Ureter (tissue), 1 donor: ENCODE data around the gene TNKS2. TPM values are rescaled to one million over a fixed set of nuclear protein-coding genes. Genes with fewer than 3 reads are reported as not detected.

Experiments used
- DNase-seq: peaks from one replicate; pipeline ENCODE4 v3.0.0-alpha.2; 2020; ENCODE audit warnings: low spot score
- total RNA-seq: library from RNA; stranded (reverse); gene quantifications from one replicate; pipeline ENCODE4 v1.2.4, GENCODE V29; 2023
- donor health status: DM: yes; HTN: yes; CAD: no.

TNKS2 gene
- total RNA-seq, 1 donor from 2014 or later, result 41.0 TPM

GRCh38 chr10:91908337-91909116 is 110.3 kb downstream of the TNKS2 start:
- DNase-seq, result peak; percentile 76

GRCh38 chr10:91909117-91909677 is 111.0 kb downstream of the TNKS2 start, which contains the start of gene FGFBP3:
TSS of gene FGFBP3 (minus strand) at chr10:91909486. CDS start at chr10:91908969, 517 bp downstream.
- DNase-seq, result no peak

GRCh38 chr10:91910467-91910866 is 112.2 kb downstream of the TNKS2 start:
- DNase-seq, result no peak

Other genes starting within 250 kb of the TNKS2 start
- gene PPP1R3C, start 165.4 kb upstream of the TNKS2 start, total RNA-seq, result 113 TPM
- 2.9 TPM for gene FGFBP3, start 111.1 kb downstream of the TNKS2 start, total RNA-seq
- 55.4 TPM for gene BTAF1, start 125.3 kb downstream of the TNKS2 start, total RNA-seq